IMR-90 (cell line): Measurements from ENCODE around the gene NNAT. TPM values are rescaled to one million over a fixed set of nuclear protein-coding genes. Genes with fewer than 3 reads are reported as not detected.

ENCODE experiments used
- ATAC-seq: fragments of 200-7000 bp; cut with Tn5 transposase; 2 replicates; pipeline ENCODE4 v1.9.1; 2020; ENCODE audit warnings: low read depth, mild to moderate bottlenecking, moderate library complexity
- BruUV-seq: library from RNA; stranded (reverse); fragments of 400-500 nt; replicated peaks from 2 replicates; lab custom pipeline; 2021; lab: Mats Ljungman, UMichigan
- CTCF ChIA-PET: fragments of 300-600 bp; formaldehyde crosslinking; extraction: SDS; loops from one replicate; lab custom pipeline; 2021; ENCODE audit warnings: antibody characterized with exemption; lab: Yijun Ruan, JAX
- POLR2A ChIA-PET: fragments of 300-600 bp; sonication (Branson Sonifier 250); formaldehyde crosslinking; loops from one replicate; lab custom pipeline; 2022; ENCODE audit warnings: antibody characterized with exemption; ENCODE audit not compliant: unreplicated experiment; lab: Charles Lee
- DNase-seq: peaks from one replicate; pipeline ENCODE4 v3.0.0; 2013
- H2AFZ ChIP-seq: replicated peaks from 2 replicates; pipeline ENCODE3; 2013; ENCODE audit warnings: low read length, mild to moderate bottlenecking; ENCODE audit not compliant: poor library complexity
- H2AK5ac ChIP-seq: 2 replicates; pipeline ENCODE4 v1.6.1; 2013; ENCODE audit warnings: low read depth, low read length, inconsistent platforms
- H2AK9ac ChIP-seq: replicated peaks from 2 replicates; pipeline ENCODE3; 2013; ENCODE audit warnings: mild to moderate bottlenecking, low read depth, low read length, moderate library complexity; ENCODE audit not compliant: poor library complexity
- H2BK120ac ChIP-seq: 2 replicates; pipeline ENCODE4 v1.6.1; 2013; ENCODE audit warnings: low read depth, low read length, inconsistent platforms
- H2BK15ac ChIP-seq: 3 replicates; pipeline ENCODE4 v1.6.1; 2013; ENCODE audit warnings: low read depth, low read length, inconsistent platforms
- H2BK20ac ChIP-seq: 2 replicates; pipeline ENCODE4 v1.6.1; 2013; ENCODE audit warnings: low read depth, mild to moderate bottlenecking, inconsistent platforms, low read length, moderate library complexity
- H2BK5ac ChIP-seq: 2 replicates; pipeline ENCODE4 v1.6.1; 2013; ENCODE audit warnings: mild to moderate bottlenecking, low read depth, low read length, inconsistent platforms; ENCODE audit not compliant: poor library complexity, severe bottlenecking
- H3K14ac ChIP-seq: replicated peaks from 2 replicates; pipeline ENCODE4 v1.6.1; 2013; ENCODE audit warnings: low read depth, low read length, inconsistent platforms
- H3K18ac ChIP-seq: 2 replicates; pipeline ENCODE4 v1.6.1; 2013; ENCODE audit warnings: low read depth, low read length, control low read depth
- H3K23ac ChIP-seq: 2 replicates; pipeline ENCODE4 v1.6.1; 2013; ENCODE audit warnings: low read depth, low read length, inconsistent platforms
- H3K27ac ChIP-seq: 2 replicates; pipeline ENCODE4 v1.5.1; 2013; ENCODE audit warnings: mild to moderate bottlenecking, control low read depth, low read length; ENCODE audit not compliant: insufficient read depth
- H3K27me3 ChIP-seq: 2 replicates; pipeline ENCODE4 v1.6.1; 2013; ENCODE audit warnings: low read length; ENCODE audit not compliant: control insufficient read depth, insufficient read depth
- H3K36me3 ChIP-seq: 2 replicates; pipeline ENCODE4 v1.6.1; 2013; ENCODE audit warnings: low read length, mixed read lengths; ENCODE audit not compliant: control insufficient read depth, insufficient read depth
- H3K4ac ChIP-seq: 2 replicates; pipeline ENCODE4 v1.6.1; 2013; ENCODE audit warnings: low read depth, low read length, inconsistent platforms
- H3K4me1 ChIP-seq: 2 replicates; pipeline ENCODE4 v1.6.1; 2013; ENCODE audit warnings: low read length, mixed read lengths; ENCODE audit not compliant: control insufficient read depth, insufficient read depth
- H3K4me2 ChIP-seq: 2 replicates; pipeline ENCODE4 v1.6.1; 2013; ENCODE audit warnings: low read depth, mild to moderate bottlenecking, control low read depth, low read length, moderate library complexity
- H3K4me3 ChIP-seq: 2 replicates; pipeline ENCODE4 v1.5.1; 2013; ENCODE audit warnings: low read depth, mild to moderate bottlenecking, control low read depth, low read length, moderate library complexity; ENCODE audit not compliant: insufficient read depth
- H3K56ac ChIP-seq: 2 replicates; pipeline ENCODE4 v1.6.1; 2013; ENCODE audit warnings: low read length, inconsistent platforms; ENCODE audit not compliant: insufficient read depth; ENCODE audit errors: extremely low read depth
- H3K79me1 ChIP-seq, 2 experiments: 2 replicates each; pipeline ENCODE4 v1.6.1; 2013; ENCODE audit warnings: low read length in 2 of 2, inconsistent platforms in 1 of 2, low read depth in 1 of 2
- H3K9ac ChIP-seq: 2 replicates; pipeline ENCODE4 v1.6.1; 2013; ENCODE audit warnings: low read depth, low read length, control low read depth
- H3K9me1 ChIP-seq: 2 replicates; pipeline ENCODE4 v1.6.1; 2013; ENCODE audit warnings: low read length, inconsistent platforms; ENCODE audit not compliant: insufficient read depth
- H3K9me3 ChIP-seq: 2 replicates; pipeline ENCODE4 v1.6.1; 2013; ENCODE audit warnings: low read length; ENCODE audit not compliant: control insufficient read depth, insufficient read depth
- H4K20me1 ChIP-seq: 2 replicates; pipeline ENCODE4 v1.6.1; 2013; ENCODE audit warnings: low read length, inconsistent platforms; ENCODE audit not compliant: insufficient read depth
- H4K5ac ChIP-seq: 2 replicates; pipeline ENCODE4 v1.6.1; 2013; ENCODE audit warnings: mild to moderate bottlenecking, low read depth, low read length, control low read depth
- H4K8ac ChIP-seq, 2 experiments: 2 replicates each; pipeline ENCODE4 v1.6.1; 2013; ENCODE audit warnings: low read depth in 2 of 2, low read length in 2 of 2, control low read depth in 1 of 2, inconsistent platforms in 1 of 2
- H4K91ac ChIP-seq: 2 replicates; pipeline ENCODE4 v1.6.1; 2013; ENCODE audit warnings: low read depth, low read length, inconsistent platforms; ENCODE audit not compliant: insufficient read depth
- BHLHE40 ChIP-seq: fragments of 150-350 bp; IDR thresholded peaks from 2 replicates; pipeline ENCODE4 v1.6.1; 2016; ENCODE audit warnings: mild to moderate bottlenecking, low read depth, low read length
- CEBPB ChIP-seq: IDR thresholded peaks from 2 replicates; pipeline ENCODE4 v1.6.1; 2012; ENCODE audit warnings: low read depth, low read length, improper control_type of control experiment
- CHD1 ChIP-seq: IDR thresholded peaks from 2 replicates; pipeline ENCODE4 v1.6.1; 2012; ENCODE audit warnings: low read depth, low read length, improper control_type of control experiment
- ELK1 ChIP-seq: fragments of 150-350 bp; IDR thresholded peaks from 2 replicates; pipeline ENCODE4 v1.6.1; 2016; ENCODE audit warnings: low read depth, mild to moderate bottlenecking, low read length, moderate library complexity, borderline replicate concordance
- FOS ChIP-seq: fragments of 150-350 bp; IDR thresholded peaks from 2 replicates; pipeline ENCODE4 v1.6.1; 2016; ENCODE audit warnings: low read depth, low read length
- MAFK ChIP-seq: IDR thresholded peaks from 2 replicates; pipeline ENCODE4 v1.6.1; 2012; ENCODE audit warnings: low read depth, low read length, improper control_type of control experiment
- MAZ ChIP-seq: IDR thresholded peaks from 2 replicates; pipeline ENCODE4 v1.6.1; 2012; ENCODE audit warnings: low read depth, mild to moderate bottlenecking, low read length, improper control_type of control experiment, moderate library complexity, borderline replicate concordance
- MXI1 ChIP-seq: IDR thresholded peaks from 2 replicates; pipeline ENCODE4 v1.6.1; 2012; ENCODE audit warnings: low read depth, mild to moderate bottlenecking, low read length, moderate library complexity, borderline replicate concordance
- NFE2L2 ChIP-seq: fragments of 150-350 bp; IDR thresholded peaks from 2 replicates; pipeline ENCODE4 v1.6.1; 2016; ENCODE audit warnings: low read depth, mild to moderate bottlenecking, low read length
- POLR2A ChIP-seq: IDR thresholded peaks from 2 replicates; pipeline ENCODE4 v1.6.1; 2012; ENCODE audit warnings: mild to moderate bottlenecking, low read depth, low read length
- RAD21 ChIP-seq: IDR thresholded peaks from 2 replicates; pipeline ENCODE4 v1.6.1; 2012; ENCODE audit warnings: low read length, improper control_type of control experiment
- RFX5 ChIP-seq: IDR thresholded peaks from 2 replicates; pipeline ENCODE4 v1.8.0; 2012; ENCODE audit warnings: low read depth, mild to moderate bottlenecking, low read length, moderate library complexity
- SMC3 ChIP-seq: fragments of 150-350 bp; IDR thresholded peaks from 2 replicates; pipeline ENCODE4 v1.6.1; 2016; ENCODE audit warnings: low read depth, mild to moderate bottlenecking, antibody characterized with exemption, low read length, moderate library complexity
- WGBS, 2 experiments: methylation state at CpG; one replicate each; pipeline versions ENCODE4 v1.1.5 to v1.1.7; 2013; ENCODE audit warnings: missing lambda C conversion rate in 2 of 2; ENCODE audit not compliant: insufficient read length in 1 of 2; ENCODE audit errors: extremely low coverage in 2 of 2; 5-methylcytosine and 5-hydroxymethylcytosine counted together
- dilution Hi-C: fragments of 300-500 bp; cut with HindIII; formaldehyde crosslinking; loops from one replicate; pipeline ENCODE4 v1.14.3; 2018; ENCODE audit warnings: low sequenced_read_pairs; ENCODE audit not compliant: unreplicated experiment
- in situ Hi-C: fragments of 300-500 bp; cut with MboI; formaldehyde crosslinking; loops from 3 replicates; pipeline ENCODE4 v1.14.3; 2019; ENCODE audit warnings: low sequenced_read_pairs, inconsistent platforms, mixed read lengths
- intact Hi-C: fragments of 100-400 bp; cut with micrococcal nuclease; formaldehyde crosslinking; loops from 2 replicates; pipeline ENCODE4 v1.10.0; 2022
- polyA plus RNA-seq, 3 experiments: library from polyadenylated mRNA; depleted of rRNA; stranded (reverse); fragments of >200 nt; gene quantifications; 2 replicates each; pipeline ENCODE4 v1.2.3, GENCODE V29; 2012; ENCODE audit warnings: low replicate concordance in 1 of 3
- total RNA-seq: library from RNA; depleted of rRNA; stranded (reverse); fragments of >200 nt; gene quantifications from 2 replicates; pipeline ENCODE4 v1.2.3, GENCODE V29; 2012
- TF ChIP-seq, protein P1 (sequence below): conservative IDR thresholded peaks from 2 replicates; pipeline ENCODE4 v1.5.1; 2012; ENCODE audit warnings: mild to moderate bottlenecking, low read depth, low read length, improper control_type of control experiment
- TF ChIP-seq, protein P2 (sequence below): fragments of 150-350 bp; IDR thresholded peaks from 2 replicates; pipeline ENCODE4 v1.6.1; 2017; ENCODE audit warnings: mild to moderate bottlenecking, antibody characterized with exemption, low read length, low read depth

The NNAT gene
- total and polyA plus RNA-seq, 2 of the 4 experiments (the other 2 are of a cell fraction) = 2.0 to 6.5 TPM

- no peak for TF ChIP-seq RAD21
- no peak for TF ChIP-seq MAFK
- no peak for TF ChIP-seq SMC3
These were observed 46.7 kb upstream of the NNAT start (continued) for GRCh38 chr20:37474386-37474785.

- in situ Hi-C loops = no loop called here
- dilution Hi-C loops = no loop called here
- H4K5ac ChIP-seq = no peak overlapping the region
- no peak overlapping the region for H2AFZ ChIP-seq
- no peaks in the 10 kb centered on the region for H3K79me1 ChIP-seq
- H2BK120ac ChIP-seq = no peak overlapping the region
- no peak overlapping the region for H3K56ac ChIP-seq
- TF ChIP-seq, protein P1, sequence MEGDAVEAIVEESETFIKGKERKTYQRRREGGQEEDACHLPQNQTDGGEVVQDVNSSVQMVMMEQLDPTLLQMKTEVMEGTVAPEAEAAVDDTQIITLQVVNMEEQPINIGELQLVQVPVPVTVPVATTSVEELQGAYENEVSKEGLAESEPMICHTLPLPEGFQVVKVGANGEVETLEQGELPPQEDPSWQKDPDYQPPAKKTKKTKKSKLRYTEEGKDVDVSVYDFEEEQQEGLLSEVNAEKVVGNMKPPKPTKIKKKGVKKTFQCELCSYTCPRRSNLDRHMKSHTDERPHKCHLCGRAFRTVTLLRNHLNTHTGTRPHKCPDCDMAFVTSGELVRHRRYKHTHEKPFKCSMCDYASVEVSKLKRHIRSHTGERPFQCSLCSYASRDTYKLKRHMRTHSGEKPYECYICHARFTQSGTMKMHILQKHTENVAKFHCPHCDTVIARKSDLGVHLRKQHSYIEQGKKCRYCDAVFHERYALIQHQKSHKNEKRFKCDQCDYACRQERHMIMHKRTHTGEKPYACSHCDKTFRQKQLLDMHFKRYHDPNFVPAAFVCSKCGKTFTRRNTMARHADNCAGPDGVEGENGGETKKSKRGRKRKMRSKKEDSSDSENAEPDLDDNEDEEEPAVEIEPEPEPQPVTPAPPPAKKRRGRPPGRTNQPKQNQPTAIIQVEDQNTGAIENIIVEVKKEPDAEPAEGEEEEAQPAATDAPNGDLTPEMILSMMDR = no peak
- TF ChIP-seq POLR2A = no peak
- TF ChIP-seq RAD21 = no peak
- TF ChIP-seq ELK1 = no peak
- TF ChIP-seq, protein P2, sequence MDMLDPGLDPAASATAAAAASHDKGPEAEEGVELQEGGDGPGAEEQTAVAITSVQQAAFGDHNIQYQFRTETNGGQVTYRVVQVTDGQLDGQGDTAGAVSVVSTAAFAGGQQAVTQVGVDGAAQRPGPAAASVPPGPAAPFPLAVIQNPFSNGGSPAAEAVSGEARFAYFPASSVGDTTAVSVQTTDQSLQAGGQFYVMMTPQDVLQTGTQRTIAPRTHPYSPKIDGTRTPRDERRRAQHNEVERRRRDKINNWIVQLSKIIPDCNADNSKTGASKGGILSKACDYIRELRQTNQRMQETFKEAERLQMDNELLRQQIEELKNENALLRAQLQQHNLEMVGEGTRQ = no peak
- TF ChIP-seq RFX5 = no peak
- TF ChIP-seq MXI1 = no peak
- no peak for TF ChIP-seq SMC3
- no peak for TF ChIP-seq MAZ
- no peak for TF ChIP-seq BHLHE40
- TF ChIP-seq CHD1 = no peak
- TF ChIP-seq FOS = no peak
- TF ChIP-seq CEBPB = no peak
- TF ChIP-seq NFE2L2 = no peak
- TF ChIP-seq MAFK = no peak
- no peak overlapping the region for H3K27ac ChIP-seq
- no peak overlapping the region for H4K8ac ChIP-seq
- no peak overlapping the region for H2BK15ac ChIP-seq
- no peak overlapping the region for H2BK20ac ChIP-seq
- H3K9me1 ChIP-seq = no peaks in the 10 kb centered on the region
- H3K18ac ChIP-seq = no peak overlapping the region
- no peak overlapping the region for H3K4ac ChIP-seq
- peaks cover 5% of the 10 kb centered on the region; the same call in 1 of the 2 replicates for H3K9me3 ChIP-seq
- no peak overlapping the region for H3K23ac ChIP-seq
- intact Hi-C loops = no loop called here
- H3K4me1 ChIP-seq = no peaks in the 10 kb centered on the region
- no peak overlapping the region for H3K9ac ChIP-seq
- H4K20me1 ChIP-seq = no peaks in the 10 kb centered on the region
- H3K36me3 ChIP-seq = no peaks in the 10 kb centered on the region
- 51% methylated on average over 2 of the region's 5 CpGs; no CpG with 5 or more reads in 1 of the 2 experiments for WGBS, 2 experiments
- DNase-seq (no peak), ATAC-seq (no peak)
- peaks cover 59% of the 10 kb centered on the region for H3K27me3 ChIP-seq
- H2AK9ac ChIP-seq = no peak overlapping the region
- no peak overlapping the region for H3K14ac ChIP-seq
- no peak overlapping the region for H3K4me3 ChIP-seq
- CTCF ChIA-PET = no interaction called here
- H3K4me2 ChIP-seq = no peak overlapping the region
- H2BK5ac ChIP-seq = no peak overlapping the region
- H4K91ac ChIP-seq = no peak overlapping the region
- BruUV-seq = no TSS peak
- no peak overlapping the region for H2AK5ac ChIP-seq
- POLR2A ChIA-PET = no interaction called here
These were observed 45.8 kb upstream of the NNAT start for GRCh38 chr20:37475252-37475651.
